NK-92 (cell line): ENCODE measurements around the gene PDGFRB.

ENCODE experiments used
- DNase-seq: peaks from one replicate; lab custom pipeline; 2025; ENCODE audit not compliant: unreplicated experiment; lab: John Stamatoyannopoulos, UW

The PDGFRB gene

GRCh38 chr5:150155258-150156026 lies at the start of gene PDGFRB:
Gene PDGFRB, minus strand, starts transcription at chr5:150155845. Its CDS starts 18,798 bp downstream, at chr5:150137047.
- DNase-seq: no peak

- no peak for DNase-seq
These were observed 48.9 kb upstream of the PDGFRB start for GRCh38 chr5:150204590-150204960.

- DNase-seq: no peak
These were observed 48.4 kb upstream of the PDGFRB start for GRCh38 chr5:150203832-150204589.

- DNase-seq: no peak
These were observed 46.9 kb upstream of the PDGFRB start for GRCh38 chr5:150202501-150202900.

- no peak for DNase-seq
These were observed 41.8 kb upstream of the PDGFRB start for GRCh38 chr5:150197476-150197875.

GRCh38 chr5:150196986-150197385 lies 41.3 kb upstream of the PDGFRB start:
- DNase-seq: no peak

- no peak for DNase-seq
These were observed 40.9 kb upstream of the PDGFRB start for GRCh38 chr5:150196514-150196913.

GRCh38 chr5:150195736-150196485 lies 40.3 kb upstream of the PDGFRB start:
- no peak for DNase-seq

- DNase-seq: no peak
These were observed 36.8 kb upstream of the PDGFRB start for GRCh38 chr5:150192462-150192861.

GRCh38 chr5:150190987-150191386 lies 35.3 kb upstream of the PDGFRB start:
- no peak for DNase-seq

- DNase-seq: no peak
These were observed 34.9 kb upstream of the PDGFRB start for GRCh38 chr5:150190503-150190979.

- no peak for DNase-seq
These were observed 34.3 kb upstream of the PDGFRB start, which contains the start of gene SLC6A7 for GRCh38 chr5:150189728-150190502. Gene SLC6A7, plus strand, starts transcription at chr5:150190062. Its CDS starts 266 bp downstream, at chr5:150190328.

GRCh38 chr5:150189326-150189725 lies 33.7 kb upstream of the PDGFRB start:
- no peak for DNase-seq

- DNase-seq: no peak
These were observed 32.6 kb upstream of the PDGFRB start for GRCh38 chr5:150188146-150188842.

- DNase-seq: no peak
These were observed 31.3 kb upstream of the PDGFRB start for GRCh38 chr5:150186897-150187296.

GRCh38 chr5:150186137-150186536 lies 30.5 kb upstream of the PDGFRB start:
- no peak for DNase-seq

- DNase-seq: no peak
These were observed 29.6 kb upstream of the PDGFRB start for GRCh38 chr5:150184990-150185912.

- no peak for DNase-seq
These were observed 28.4 kb upstream of the PDGFRB start for GRCh38 chr5:150184006-150184405.

GRCh38 chr5:150183436-150183835 lies 27.8 kb upstream of the PDGFRB start:
- DNase-seq: no peak
